ENCODE measurements around the gene FOXG1.
A peak's percentile ranks its signal among the peaks of the same experiment; 100 is the strongest.

FOXG1 gene

DNA sequence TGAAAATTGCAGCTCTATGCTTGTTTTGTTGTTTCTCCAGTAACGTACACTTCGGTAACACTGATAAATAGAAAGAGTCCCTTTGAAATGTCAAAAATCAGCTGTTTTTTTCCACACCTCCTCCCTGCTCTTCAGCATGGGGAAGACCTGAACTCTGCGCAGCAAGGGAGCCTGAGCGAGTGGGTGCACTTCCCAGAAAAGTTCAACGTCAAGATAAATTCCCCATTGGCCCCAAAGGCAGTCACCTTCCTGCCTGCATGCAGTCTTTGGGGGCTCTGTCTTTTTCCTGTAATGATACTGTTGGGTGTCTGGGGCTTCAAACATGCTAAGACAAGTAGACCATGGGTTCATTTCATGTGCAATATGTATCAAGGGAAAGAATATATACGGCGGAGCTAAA, 8.8 kb upstream of the FOXG1 start:
- H3K4me3 ChIP-seq (ENCODE audit: low read length), result no peak overlapping the region
- TF ChIP-seq CTCF (conservative IDR thresholded peaks at IDR 0.05; ENCODE audit: low read length), result no peak

GRCh38 chr14:28758253-28758884, 8.2 kb upstream of the FOXG1 start:
- no peak for DNase-seq (ENCODE audit: low read depth)
- TF ChIP-seq CTCF (conservative IDR thresholded peaks at IDR 0.05; ENCODE audit: low read length), result no peak
- no peak overlapping the region for H3K4me3 ChIP-seq (ENCODE audit: low read length)

More for the DNA sequence above, 8.8 kb upstream of the FOXG1 start:
- DNase-seq (ENCODE audit: low read depth), result no peak

- no peak for TF ChIP-seq CTCF (conservative IDR thresholded peaks at IDR 0.05; ENCODE audit: low read length)
- peak overlapping the region; percentile 35 for H3K4me3 ChIP-seq (ENCODE audit: low read length)
- no peak for DNase-seq (ENCODE audit: low read depth)
These were observed 7.5 kb upstream of the FOXG1 start for GRCh38 chr14:28758885-28759652.

- no peak for DNase-seq (ENCODE audit: low read depth)
- peak overlapping the region; percentile 35 for H3K4me3 ChIP-seq (ENCODE audit: low read length)
- no peak for TF ChIP-seq CTCF (conservative IDR thresholded peaks at IDR 0.05; ENCODE audit: low read length)
These were observed 6.8 kb upstream of the FOXG1 start for GRCh38 chr14:28759653-28760313.

DNA sequence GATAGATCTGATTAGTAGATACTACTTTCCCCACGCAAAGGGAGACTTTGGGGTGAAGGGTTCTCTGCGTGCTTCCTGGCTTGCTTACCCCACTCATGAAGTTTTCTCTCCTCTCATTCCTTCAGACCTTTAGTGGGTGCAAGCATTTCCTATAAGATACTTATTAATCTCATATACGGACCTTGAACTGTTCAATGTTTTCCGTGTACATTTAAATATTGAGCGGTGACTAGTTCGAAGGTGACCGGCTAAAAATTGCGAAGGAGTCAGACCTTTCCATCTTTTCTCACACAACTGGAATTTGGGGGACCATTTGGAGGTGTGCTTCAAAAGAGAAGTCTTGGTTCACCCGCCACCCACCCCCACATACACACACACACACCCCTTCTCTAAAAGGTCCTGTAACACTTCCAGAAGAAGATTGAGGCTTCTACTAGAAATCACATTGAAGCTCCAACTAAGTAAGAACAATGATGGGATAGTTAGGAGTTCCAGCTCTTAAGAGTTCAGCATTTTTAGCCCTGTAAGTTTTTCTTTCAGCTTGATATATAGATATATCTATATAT, 6.1 kb upstream of the FOXG1 start:
- no peak for TF ChIP-seq CTCF (conservative IDR thresholded peaks at IDR 0.05; ENCODE audit: low read length)
- H3K4me3 ChIP-seq (ENCODE audit: low read length), result no peak overlapping the region
- no peak for DNase-seq (ENCODE audit: low read depth)

GRCh38 chr14:28761438-28762291, 4.9 kb upstream of the FOXG1 start:
- no peak for TF ChIP-seq CTCF (conservative IDR thresholded peaks at IDR 0.05; ENCODE audit: low read length)
- no peak overlapping the region for H3K4me3 ChIP-seq (ENCODE audit: low read length)
- DNase-seq (ENCODE audit: low read depth), result no peak

Measured in AG10803 (cell line).